HepG2 (cell line): ENCODE measurements around the gene SLC4A7.
"Not testable (repeated sequence)": the region's sequence is repeated elsewhere in the genome, so short reads cannot be mapped to it uniquely, and the experiment has no call there.

Source experiments
- EP300 ChIP-seq, 3 experiments: sonication (generic) in 1 of 3; formaldehyde crosslinking in 1 of 3; IDR thresholded peaks; 2 replicates each; pipeline versions ENCODE4 v1.5.1 to v1.6.1; 2011 to 2020; ENCODE audit warnings: low read depth in 2 of 3, low read length in 2 of 3, borderline replicate concordance in 1 of 3, improper control_type of control experiment in 1 of 3, mild to moderate bottlenecking in 1 of 3, missing genetic modification reagents in 1 of 3, moderate library complexity in 1 of 3
- GATAD2A ChIP-seq: IDR thresholded peaks from 2 replicates; pipeline ENCODE4 v1.6.1; 2016
- KMT2A ChIP-seq: sonication (generic); formaldehyde crosslinking; IDR thresholded peaks from 2 replicates; pipeline ENCODE4 v1.4.0; 2020; ENCODE audit warnings: missing genetic modification reagents
- NCOA1 ChIP-seq: sonication (generic); formaldehyde crosslinking; IDR thresholded peaks from 2 replicates; pipeline ENCODE4 v1.9.0; 2021; ENCODE audit warnings: missing genetic modification reagents
- POLR2A ChIP-seq, 2 experiments: IDR thresholded peaks; 2 replicates each; pipeline ENCODE4 v1.6.1; 2011; ENCODE audit warnings: low read depth in 2 of 2, low read length in 2 of 2, mild to moderate bottlenecking in 1 of 2, moderate library complexity in 1 of 2; ENCODE audit not compliant: insufficient read depth in 1 of 2
- RFX5 ChIP-seq: IDR thresholded peaks from 2 replicates; pipeline ENCODE4 v1.6.1; 2011; ENCODE audit warnings: low read depth, low read length, improper control_type of control experiment
- SMYD3 ChIP-seq: sonication (generic); formaldehyde crosslinking; IDR thresholded peaks from 2 replicates; pipeline ENCODE4 v1.8.1; 2023; ENCODE audit warnings: mild to moderate bottlenecking, missing genetic modification reagents
- TCF12 ChIP-seq, 2 experiments: fragments of 450-650 bp in 1 of 2; sonication (generic) in 1 of 2; formaldehyde crosslinking in 1 of 2; IDR thresholded peaks; 2 replicates each; pipeline versions ENCODE4 v1.6.1 to v1.8.0; 2017 to 2022; ENCODE audit warnings: antibody characterized with exemption in 1 of 2, mild to moderate bottlenecking in 1 of 2, missing genetic modification reagents in 1 of 2, moderate library complexity in 1 of 2
- TFDP2 ChIP-seq: sonication (generic); formaldehyde crosslinking; IDR thresholded peaks from 2 replicates; pipeline ENCODE4 v1.4.0; 2020; ENCODE audit warnings: missing genetic modification reagents
- ZFAT ChIP-seq: sonication (generic); formaldehyde crosslinking; conservative IDR thresholded peaks from 2 replicates; pipeline ENCODE4 v1.8.1; 2023; ENCODE audit warnings: missing genetic modification reagents, inconsistent platforms
- ZMYM4 ChIP-seq: sonication (generic); formaldehyde crosslinking; IDR thresholded peaks from 2 replicates; pipeline ENCODE4 v1.8.1; 2023; ENCODE audit warnings: mild to moderate bottlenecking, missing genetic modification reagents
- TF ChIP-seq, protein P1 (sequence below): sonication (generic); formaldehyde crosslinking; IDR thresholded peaks from 2 replicates; pipeline ENCODE4 v1.5.0; 2020; ENCODE audit warnings: mild to moderate bottlenecking, missing genetic modification reagents, moderate library complexity
- TF ChIP-seq, protein P2 (sequence below): sonication (generic); formaldehyde crosslinking; IDR thresholded peaks from 2 replicates; pipeline ENCODE4 v1.4.0; 2020; ENCODE audit warnings: missing genetic modification reagents, borderline replicate concordance

DNA sequence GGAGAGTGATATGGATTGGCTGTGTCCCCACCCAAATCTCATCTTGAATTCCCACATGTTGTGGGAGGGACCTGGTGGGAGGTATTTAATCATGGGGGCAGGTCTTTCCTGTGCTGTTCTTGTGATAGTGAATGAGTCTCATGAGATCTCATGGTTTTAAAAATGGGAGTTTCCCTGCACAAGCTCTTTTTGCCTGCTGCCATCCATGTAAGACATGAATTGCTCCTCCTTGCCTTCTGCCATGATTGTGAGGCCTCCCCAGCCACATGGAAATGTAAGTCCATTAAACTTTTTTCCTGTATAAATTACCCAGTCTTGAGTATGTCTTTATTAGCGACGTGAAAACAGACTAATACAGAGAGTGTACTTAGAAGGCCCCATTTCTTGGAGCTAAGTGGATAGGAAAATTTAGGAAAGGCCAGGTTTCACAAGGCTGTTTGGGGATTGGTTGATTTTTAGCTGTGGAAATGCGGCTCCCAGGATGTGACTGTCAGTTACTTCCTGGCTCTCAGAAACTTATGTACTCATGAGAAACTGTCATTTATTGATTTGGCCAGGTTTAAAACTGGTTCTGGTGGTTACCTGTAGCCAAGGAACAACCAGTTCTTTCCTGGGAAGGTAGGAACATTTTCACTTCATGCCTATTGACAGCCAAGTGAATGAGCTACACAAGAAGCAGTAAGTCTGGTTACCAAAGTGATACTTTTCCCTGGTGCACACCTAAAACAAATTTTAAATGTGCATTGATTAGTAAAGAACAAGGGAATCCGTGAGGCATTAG is 155.0 kb downstream of the SLC4A7 start:
- TF ChIP-seq ZMYM4; RFX5; TFDP2 (CRISPR knock-in tag); EP300 (IDR thresholded peaks at IDR 0.05; ENCODE audit: low read depth in 2 of 2, low read length in 2 of 2); EP300 (CRISPR knock-in tag; IDR thresholded peaks at IDR 0.05; ENCODE audit: borderline replicate concordance); POLR2A (IDR thresholded peaks at IDR 0.05; ENCODE audit: insufficient read depth in 1 of 2, low read depth in 2 of 2, low read length in 2 of 2); KMT2A (CRISPR knock-in tag); GATAD2A (CRISPR knock-in tag); NCOA1 (CRISPR knock-in tag); SMYD3; ZFAT (CRISPR knock-in tag); TCF12 (IDR thresholded peaks at IDR 0.05); TCF12 (CRISPR knock-in tag; IDR thresholded peaks at IDR 0.05): not testable (repeated sequence)
- TF ChIP-seq, protein P1, sequence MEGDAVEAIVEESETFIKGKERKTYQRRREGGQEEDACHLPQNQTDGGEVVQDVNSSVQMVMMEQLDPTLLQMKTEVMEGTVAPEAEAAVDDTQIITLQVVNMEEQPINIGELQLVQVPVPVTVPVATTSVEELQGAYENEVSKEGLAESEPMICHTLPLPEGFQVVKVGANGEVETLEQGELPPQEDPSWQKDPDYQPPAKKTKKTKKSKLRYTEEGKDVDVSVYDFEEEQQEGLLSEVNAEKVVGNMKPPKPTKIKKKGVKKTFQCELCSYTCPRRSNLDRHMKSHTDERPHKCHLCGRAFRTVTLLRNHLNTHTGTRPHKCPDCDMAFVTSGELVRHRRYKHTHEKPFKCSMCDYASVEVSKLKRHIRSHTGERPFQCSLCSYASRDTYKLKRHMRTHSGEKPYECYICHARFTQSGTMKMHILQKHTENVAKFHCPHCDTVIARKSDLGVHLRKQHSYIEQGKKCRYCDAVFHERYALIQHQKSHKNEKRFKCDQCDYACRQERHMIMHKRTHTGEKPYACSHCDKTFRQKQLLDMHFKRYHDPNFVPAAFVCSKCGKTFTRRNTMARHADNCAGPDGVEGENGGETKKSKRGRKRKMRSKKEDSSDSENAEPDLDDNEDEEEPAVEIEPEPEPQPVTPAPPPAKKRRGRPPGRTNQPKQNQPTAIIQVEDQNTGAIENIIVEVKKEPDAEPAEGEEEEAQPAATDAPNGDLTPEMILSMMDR (CRISPR knock-in tag), result not testable (repeated sequence)
- TF ChIP-seq, protein P2, sequence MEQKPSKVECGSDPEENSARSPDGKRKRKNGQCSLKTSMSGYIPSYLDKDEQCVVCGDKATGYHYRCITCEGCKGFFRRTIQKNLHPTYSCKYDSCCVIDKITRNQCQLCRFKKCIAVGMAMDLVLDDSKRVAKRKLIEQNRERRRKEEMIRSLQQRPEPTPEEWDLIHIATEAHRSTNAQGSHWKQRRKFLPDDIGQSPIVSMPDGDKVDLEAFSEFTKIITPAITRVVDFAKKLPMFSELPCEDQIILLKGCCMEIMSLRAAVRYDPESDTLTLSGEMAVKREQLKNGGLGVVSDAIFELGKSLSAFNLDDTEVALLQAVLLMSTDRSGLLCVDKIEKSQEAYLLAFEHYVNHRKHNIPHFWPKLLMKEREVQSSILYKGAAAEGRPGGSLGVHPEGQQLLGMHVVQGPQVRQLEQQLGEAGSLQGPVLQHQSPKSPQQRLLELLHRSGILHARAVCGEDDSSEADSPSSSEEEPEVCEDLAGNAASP (CRISPR knock-in tag), result not testable (repeated sequence)
